Epidermal melanocyte (primary cell): ENCODE results near the gene CTRL.

Experiments used
- DNase-seq: peaks from one replicate; pipeline ENCODE4 v3.0.0; 2011; ENCODE audit warnings: low spot score; ENCODE audit not compliant: insufficient read length

Gene CTRL

DNA sequence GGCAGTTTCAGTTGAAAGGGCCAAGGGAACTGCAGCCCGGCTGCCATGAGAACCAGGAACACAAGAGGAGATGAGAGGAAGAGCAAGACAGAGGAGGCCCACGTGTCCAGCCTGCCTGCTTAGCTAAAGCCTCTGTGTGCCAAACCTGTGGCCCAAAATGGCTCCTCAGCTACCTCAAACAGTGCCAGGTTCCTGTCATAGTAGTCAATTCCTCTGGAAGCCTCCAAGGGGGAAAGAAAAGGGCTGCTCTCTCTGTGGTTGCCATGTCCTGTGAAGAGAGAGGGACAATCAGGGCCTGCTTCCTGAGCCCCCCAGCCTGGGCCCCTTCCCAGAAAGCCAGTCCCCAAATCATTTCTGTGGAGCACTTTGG, 31.6 kb upstream of the CTRL start:
- DNase-seq, result no peak

DNA sequence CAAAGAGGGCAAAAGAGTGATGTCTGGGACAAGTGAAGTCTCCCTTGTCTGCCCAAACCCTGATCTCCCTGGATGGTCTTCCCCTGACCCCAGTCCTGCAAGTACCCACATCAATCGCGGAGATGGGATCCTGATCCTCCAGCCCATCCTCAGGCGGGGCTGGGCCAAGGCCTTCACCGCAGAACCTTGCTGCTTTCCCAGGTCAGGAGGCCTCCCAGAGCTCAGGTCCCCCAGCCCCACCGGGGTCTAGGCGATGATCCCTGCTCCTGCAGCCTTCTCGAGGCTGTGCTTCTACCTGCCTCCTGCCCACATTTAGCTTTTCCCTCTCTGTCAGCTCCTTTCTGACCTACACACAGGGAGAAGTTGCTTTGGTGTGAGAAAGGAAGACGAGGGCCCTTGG, 30.5 kb upstream of the CTRL start:
- no peak for DNase-seq

GRCh38 chr16:67961551-67961957, 29.9 kb upstream of the CTRL start:
- no peak for DNase-seq

DNA sequence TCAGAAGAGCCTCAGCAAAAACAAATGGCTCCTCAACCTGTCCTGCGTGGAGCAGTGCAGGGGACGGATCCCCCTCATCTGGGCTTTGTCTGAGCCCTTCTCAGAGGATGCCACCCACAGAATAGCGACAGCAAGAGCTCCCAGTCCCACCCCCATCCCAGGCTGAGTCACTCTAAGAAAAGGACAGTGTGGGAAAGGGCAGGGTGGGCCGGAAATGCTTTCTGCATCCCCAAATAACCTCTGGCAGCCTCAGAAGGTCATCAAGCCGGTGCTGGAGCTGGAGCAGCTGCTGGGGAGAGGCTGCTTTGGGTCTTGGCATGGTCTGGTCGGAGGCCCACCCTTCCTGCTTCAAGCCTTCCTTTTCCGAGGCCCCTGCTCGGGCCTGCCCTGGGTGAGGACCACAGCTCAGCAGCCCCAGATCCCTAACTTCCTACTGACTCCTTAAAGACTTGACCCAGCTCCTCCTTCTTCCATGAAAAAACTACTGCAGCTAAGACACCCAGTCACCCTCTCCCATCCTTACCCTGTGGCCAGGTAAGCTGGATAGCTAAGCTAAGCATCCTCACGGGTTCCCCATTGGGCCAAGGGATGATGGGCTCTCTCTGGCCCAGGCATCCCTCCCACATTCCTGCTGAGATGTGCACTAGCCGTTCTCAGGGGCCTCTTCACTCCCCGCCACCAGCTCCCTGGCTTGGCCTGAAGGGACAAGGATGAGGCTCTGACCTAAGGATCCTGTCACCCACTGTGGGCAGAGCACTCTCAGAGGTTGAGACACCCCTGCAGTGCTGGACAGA, 28.1 kb upstream of the CTRL start:
- no peak for DNase-seq

- DNase-seq, result no peak
Observed at GRCh38 chr16:67957622-67958021, 26.0 kb upstream of the CTRL start.

- no peak for DNase-seq
Observed at GRCh38 chr16:67954421-67955196, 22.9 kb upstream of the CTRL start.

- no peak for DNase-seq
Observed at GRCh38 chr16:67953641-67954375, 22.1 kb upstream of the CTRL start.

GRCh38 chr16:67951485-67951884, 19.8 kb upstream of the CTRL start:
- no peak for DNase-seq

DNA sequence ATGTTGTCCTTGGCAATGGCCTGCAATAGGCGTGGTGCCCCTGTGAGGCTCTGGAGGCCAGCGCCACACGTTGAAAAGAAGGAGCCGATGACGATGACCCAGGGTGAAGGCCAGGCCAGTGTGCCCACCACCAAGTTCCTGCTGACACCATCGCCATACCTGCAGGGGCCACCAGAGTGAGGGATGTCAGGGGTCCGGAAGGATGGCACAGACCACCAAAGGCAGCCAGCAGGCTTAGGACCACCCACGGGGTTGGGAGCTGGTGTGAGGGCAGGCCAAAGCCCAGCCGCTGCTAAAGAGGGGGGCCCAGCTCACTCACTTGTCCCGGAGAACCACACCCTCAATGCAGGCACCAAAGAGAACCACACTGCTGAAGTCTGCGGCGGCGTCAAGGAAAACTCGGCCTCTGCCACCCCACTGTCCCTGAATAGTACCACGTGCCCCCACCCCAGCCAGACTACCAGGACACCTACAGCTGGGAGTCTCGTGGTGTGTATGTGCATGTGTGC, 18.7 kb upstream of the CTRL start:
- no peak for DNase-seq

DNA sequence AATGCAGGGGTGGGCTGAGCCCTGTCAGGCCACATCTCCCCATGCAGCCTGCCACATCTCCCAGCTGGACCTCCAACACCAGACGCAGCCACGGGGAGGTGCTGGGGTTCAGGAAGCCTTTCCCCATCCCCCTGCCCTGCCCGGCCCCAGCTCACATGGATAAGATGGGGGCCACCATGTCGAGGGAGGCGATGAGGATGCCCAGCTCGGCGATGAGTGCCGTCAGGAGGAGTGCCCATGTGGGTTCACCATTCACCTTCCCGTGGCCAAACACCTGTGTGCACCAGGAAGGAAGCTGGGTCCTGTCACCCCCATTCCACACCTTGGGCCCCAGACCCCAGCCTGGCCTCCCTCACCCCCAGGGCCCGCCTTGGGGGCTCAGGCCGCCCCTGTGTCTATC, 18.0 kb upstream of the CTRL start:
- DNase-seq, result no peak

DNA sequence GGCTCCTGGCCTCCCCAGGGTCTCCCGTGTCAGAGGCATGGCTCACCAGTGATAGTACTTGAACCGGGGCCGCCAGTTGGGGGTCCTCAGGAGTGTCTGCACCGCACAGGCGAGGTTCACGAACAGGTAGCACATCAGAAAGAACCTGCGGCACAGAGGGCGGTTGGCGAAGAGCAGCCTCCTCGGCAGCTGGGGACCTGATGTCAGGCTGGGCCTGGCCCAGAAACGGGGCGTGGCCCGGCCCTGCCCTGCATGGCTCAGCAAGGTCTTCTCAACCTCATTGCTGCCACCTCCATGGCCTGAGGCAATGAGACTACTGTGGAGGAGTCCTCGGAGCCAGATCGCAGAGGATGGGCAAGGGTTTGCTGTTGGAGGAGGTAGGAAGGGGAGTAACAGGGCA, 16.4 kb upstream of the CTRL start:
- DNase-seq, result no peak

DNA sequence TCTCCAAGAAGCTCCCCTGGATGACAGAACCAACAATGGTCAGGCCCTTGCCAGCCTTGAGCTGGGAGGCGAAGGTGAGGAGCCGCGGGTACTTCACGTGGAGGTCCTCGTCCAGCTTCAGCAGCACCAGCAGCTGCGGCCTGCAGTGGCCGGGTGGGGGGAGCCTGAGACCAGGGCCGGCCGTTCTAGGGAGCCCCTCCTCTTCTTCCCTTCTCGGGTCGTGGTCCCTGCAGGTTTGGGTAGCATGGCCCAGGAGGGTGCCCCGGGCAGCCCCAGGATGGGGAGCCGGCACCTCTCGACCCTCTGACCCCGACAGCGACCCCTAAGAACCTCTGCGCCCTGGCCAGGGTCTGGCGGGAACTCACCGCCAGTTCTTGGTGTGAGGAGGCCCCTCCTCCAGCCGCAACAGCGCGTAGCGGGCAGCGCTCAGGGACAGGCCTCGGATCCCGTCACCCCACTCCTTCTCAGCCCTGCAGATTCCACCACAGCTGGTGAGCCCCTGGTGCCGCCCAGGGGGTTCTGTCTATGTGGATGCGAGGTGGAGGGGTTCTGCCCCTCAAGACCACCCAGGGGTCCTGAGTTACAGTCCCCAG, 15.4 kb upstream of the CTRL start:
- DNase-seq, result no peak

- DNase-seq, result no peak
Observed at GRCh38 chr16:67946128-67946569, 14.5 kb upstream of the CTRL start.

DNA sequence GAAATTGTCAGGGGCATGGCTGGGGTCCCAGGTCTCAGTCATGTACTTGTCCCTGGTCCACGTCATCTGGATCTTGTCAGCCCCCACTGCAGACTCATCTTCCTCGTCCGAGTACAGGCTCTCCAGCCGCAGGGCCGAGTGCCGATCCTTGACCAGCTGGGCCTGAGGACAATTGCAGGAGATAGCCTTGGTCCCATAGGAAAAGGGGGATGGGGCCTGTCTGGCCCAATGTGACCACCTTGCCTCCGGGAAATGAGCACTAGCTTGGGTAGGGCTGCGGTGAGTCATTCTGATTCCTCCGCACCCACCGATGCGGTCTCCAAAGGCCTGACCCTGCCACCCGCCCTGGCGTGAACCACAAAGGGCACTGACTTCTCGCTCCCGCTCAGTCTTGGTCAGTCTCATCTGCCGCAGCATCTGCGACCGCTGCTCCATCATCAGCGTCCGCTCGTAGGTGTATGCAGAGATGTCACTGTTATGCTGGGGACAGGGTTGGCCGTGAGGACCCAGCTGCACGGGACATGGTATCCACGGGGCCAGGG, 13.8 kb upstream of the CTRL start:
- DNase-seq, result no peak

- no peak for DNase-seq
Observed at GRCh38 chr16:67944690-67945391, 13.2 kb upstream of the CTRL start.

GRCh38 chr16:67943619-67944504, 12.2 kb upstream of the CTRL start, which contains the start of gene LCAT:
LCAT (minus strand) TSS chr16:67944120; CDS start chr16:67944101, 19 bp downstream.
- DNase-seq, result no peak

- no peak for DNase-seq
Observed at GRCh38 chr16:67943256-67943618, 11.6 kb upstream of the CTRL start.

DNA sequence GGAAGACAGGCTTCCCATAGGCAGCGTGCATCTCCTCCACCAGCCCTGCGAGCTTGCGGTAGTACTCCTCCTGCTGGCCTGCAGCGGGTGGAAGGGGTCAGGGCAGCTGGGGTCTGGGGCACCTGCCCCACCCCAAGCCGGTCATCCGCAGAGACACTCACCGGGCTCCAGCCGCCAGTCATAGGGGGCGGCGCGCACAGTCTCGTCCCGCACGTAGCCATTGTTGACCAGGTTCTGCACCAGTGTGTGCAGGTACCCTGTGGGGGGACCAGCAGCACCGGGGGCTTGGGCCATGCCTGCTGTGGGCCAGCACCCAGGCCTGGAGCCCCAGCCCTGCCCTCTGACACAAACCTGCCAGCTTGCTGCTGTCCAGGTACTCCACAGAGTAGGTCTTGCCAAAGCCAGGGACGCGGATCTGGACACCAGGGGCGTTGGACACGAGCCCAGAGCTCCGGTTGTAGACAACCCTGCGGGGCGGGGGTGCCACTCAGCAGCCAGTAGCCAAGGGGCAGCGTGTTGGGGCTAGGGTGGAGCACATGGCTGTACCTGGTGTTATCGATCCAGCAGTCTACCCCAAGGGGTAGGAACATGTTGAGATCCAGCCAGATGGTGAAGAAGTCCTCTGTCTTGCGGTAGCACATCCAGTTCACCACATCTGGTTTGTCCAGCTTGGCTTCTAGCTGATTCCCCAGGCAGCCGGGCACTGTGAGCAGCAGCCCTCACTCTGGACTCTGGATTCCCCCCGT, 11.0 kb upstream of the CTRL start:
- DNase-seq, result no peak

DNA sequence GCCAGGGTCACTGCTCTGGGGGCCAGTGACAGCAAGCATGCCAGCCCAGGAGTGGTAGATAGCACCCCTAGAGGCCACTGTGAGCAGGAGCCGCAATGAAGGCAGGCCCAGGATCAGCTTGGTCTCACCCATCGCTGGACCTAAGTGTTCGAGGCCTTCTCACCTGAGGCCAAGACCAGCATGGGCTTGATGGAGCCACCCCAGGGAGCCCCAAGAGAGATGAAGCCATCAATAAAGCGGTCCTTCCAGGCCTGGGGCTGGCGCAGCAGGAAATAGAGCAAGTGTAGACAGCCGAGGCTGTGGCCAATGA, 10.5 kb upstream of the CTRL start:
- DNase-seq, result no peak
